Breast epithelium (tissue), 4 donors: ENCODE data around the gene COL6A6. TPM values are rescaled to one million over a fixed set of nuclear protein-coding genes. Genes with fewer than 3 reads are reported as not detected.
"Not testable (repeated sequence)": the region's sequence is repeated elsewhere in the genome, so short reads cannot be mapped to it uniquely, and the experiment has no call there.

Experiments used
- DNase-seq, 2 donors: peaks; one replicate each; pipeline ENCODE4 v3.0.0-alpha.2; 2019; ENCODE audit warnings: low spot score in 2 of 2
- H3K27ac ChIP-seq, 2 donors: fragments of 200-600 bp; sonication (generic) in 1 of 2; one replicate each; pipeline ENCODE4 v1.5.1; 2016 to 2019; ENCODE audit warnings: mild to moderate bottlenecking in 1 of 2
- H3K27me3 ChIP-seq, 2 donors: fragments of 200-600 bp; sonication (generic) in 1 of 2; one replicate each; pipeline versions ENCODE4 v1.5.1 to v1.6.0; 2017 to 2019; ENCODE audit warnings: control low read depth in 1 of 2, mild to moderate bottlenecking in 1 of 2
- H3K36me3 ChIP-seq: fragments of 200-600 bp; one replicate; pipeline ENCODE4 v1.5.1; 2019
- H3K4me1 ChIP-seq, 2 donors: fragments of 200-600 bp; sonication (generic); one replicate each; pipeline ENCODE4 v1.5.1; 2016 to 2019; ENCODE audit warnings: control low read depth in 1 of 2
- H3K4me3 ChIP-seq, 3 donors: fragments of 200-600 bp; sonication (generic); 1 replicate in 2 of 3; 2 replicates in 1 of 3; pipeline ENCODE4 v1.5.1; 2016 to 2019; ENCODE audit warnings: mild to moderate bottlenecking in 3 of 3, moderate library complexity in 2 of 3
- H3K9me3 ChIP-seq, 2 donors: fragments of 200-600 bp; sonication (generic) in 1 of 2; one replicate each; pipeline ENCODE4 v1.5.1; 2016 to 2019; ENCODE audit warnings: control low read depth in 1 of 2
- POLR2A ChIP-seq: fragments of 450-650 bp; IDR thresholded peaks from one replicate; pipeline ENCODE4 v1.6.1; 2016; ENCODE audit warnings: antibody characterized with exemption, mild to moderate bottlenecking, moderate library complexity
- POLR2AphosphoS5 ChIP-seq, 3 donors: sonication (generic); formaldehyde crosslinking; IDR thresholded peaks; one replicate each; pipeline ENCODE4 v1.6.1; 2017; ENCODE audit warnings: antibody characterized with exemption in 3 of 3
- intact Hi-C: fragments of 100-400 bp; cut with DNase I; formaldehyde crosslinking; loops from one replicate; pipeline ENCODE4 v1.15.1; 2023; ENCODE audit warnings: low total_unique reads
- total RNA-seq, 3 donors: library from RNA; depleted of rRNA; stranded (reverse); fragments of >200 nt; gene quantifications; one replicate each; pipeline ENCODE4 v1.1.0, GENCODE V29; 2016
- TF ChIP-seq, protein P1 (sequence below), 3 donors: fragments of 450-650 bp; IDR thresholded peaks; one replicate each; pipeline ENCODE4 v1.5.1; 2016 to 2017; ENCODE audit warnings: antibody characterized with exemption in 3 of 3, mild to moderate bottlenecking in 3 of 3, moderate library complexity in 3 of 3

Gene COL6A6
- total RNA-seq, 3 donors from 2014 or later = 0.32 to 1.6 (median 0.98) TPM

DNA sequence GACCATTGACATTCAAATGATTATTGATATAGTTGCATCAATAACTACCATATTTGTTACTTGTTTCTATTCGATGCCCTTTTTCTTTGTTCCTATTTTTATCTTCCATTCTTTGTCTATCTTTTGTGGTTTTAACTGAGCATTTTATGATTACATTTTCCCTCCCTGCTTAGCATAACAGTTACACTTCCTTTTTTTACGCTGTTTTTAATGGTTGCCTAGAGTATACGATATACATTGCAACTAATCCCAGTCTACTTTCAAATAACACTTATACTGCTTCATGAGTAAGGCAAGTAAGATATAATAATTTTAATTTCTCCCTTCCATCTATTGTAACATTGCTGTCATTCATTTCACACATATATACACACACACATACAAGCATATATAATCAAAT, 26.3 kb downstream of the COL6A6 start:
- no peaks in the 10 kb centered on the region for H3K4me1 ChIP-seq
- H3K36me3 ChIP-seq = no peaks in the 10 kb centered on the region
- DNase-seq = no peak
- H3K27me3 ChIP-seq = no peaks in the 10 kb centered on the region
- no peak overlapping the region for H3K27ac ChIP-seq
- no peaks in the 10 kb centered on the region for H3K9me3 ChIP-seq
- TF ChIP-seq POLR2A (no peak), POLR2AphosphoS5 (IDR thresholded peaks at IDR 0.05) (no peak)
- TF ChIP-seq, protein P1, sequence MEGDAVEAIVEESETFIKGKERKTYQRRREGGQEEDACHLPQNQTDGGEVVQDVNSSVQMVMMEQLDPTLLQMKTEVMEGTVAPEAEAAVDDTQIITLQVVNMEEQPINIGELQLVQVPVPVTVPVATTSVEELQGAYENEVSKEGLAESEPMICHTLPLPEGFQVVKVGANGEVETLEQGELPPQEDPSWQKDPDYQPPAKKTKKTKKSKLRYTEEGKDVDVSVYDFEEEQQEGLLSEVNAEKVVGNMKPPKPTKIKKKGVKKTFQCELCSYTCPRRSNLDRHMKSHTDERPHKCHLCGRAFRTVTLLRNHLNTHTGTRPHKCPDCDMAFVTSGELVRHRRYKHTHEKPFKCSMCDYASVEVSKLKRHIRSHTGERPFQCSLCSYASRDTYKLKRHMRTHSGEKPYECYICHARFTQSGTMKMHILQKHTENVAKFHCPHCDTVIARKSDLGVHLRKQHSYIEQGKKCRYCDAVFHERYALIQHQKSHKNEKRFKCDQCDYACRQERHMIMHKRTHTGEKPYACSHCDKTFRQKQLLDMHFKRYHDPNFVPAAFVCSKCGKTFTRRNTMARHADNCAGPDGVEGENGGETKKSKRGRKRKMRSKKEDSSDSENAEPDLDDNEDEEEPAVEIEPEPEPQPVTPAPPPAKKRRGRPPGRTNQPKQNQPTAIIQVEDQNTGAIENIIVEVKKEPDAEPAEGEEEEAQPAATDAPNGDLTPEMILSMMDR (IDR thresholded peaks at IDR 0.05) = no peak
- no peak overlapping the region for H3K4me3 ChIP-seq
- intact Hi-C loops = no loop called here

DNA sequence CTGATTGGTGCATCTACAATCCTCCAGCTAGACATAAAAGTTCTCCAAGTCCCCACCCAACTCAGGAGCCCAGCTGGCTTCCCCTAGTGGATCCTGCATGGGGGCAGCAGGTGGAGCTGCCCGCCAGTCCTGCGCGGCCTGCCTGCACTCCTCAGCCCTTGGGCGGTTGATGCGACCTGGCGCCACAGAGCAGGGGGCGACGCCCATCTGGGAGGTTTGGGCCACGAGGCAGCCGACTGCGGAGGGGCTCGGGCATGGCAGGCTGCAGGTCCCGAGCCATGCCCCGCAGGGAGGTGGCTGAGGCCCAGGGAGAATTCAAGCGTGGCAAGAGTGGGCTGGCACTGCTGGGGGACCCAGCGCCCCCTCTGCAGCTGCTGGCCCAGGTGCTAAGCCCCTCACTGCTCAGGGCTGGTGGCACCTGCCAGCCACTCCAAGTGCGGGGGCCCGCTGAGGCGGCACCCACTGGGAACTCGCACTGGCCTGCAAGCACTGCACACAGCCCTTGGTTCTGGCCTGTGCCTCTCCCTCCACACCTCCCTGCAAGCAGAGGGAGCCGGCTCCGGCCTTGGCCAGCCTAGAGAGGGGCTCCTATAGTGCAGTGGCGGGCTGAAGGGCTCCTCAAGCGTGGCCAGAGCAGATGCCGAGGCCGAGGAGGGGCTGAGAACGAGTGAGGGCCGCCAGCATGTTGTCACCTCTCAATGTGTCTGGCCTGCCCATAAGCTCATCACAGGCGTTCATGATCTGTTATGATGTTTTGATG, 30.1 kb downstream of the COL6A6 start:
- no peaks in the 10 kb centered on the region for H3K27me3 ChIP-seq
- no peaks in the 10 kb centered on the region for H3K4me1 ChIP-seq
- intact Hi-C loops = no loop called here
- no peak overlapping the region for H3K4me3 ChIP-seq
- TF ChIP-seq, protein P1 (IDR thresholded peaks at IDR 0.05) = no peak
- TF ChIP-seq POLR2A (no peak), POLR2AphosphoS5 (IDR thresholded peaks at IDR 0.05) (no peak)
- H3K27ac ChIP-seq = no peak overlapping the region
- H3K36me3 ChIP-seq = no peaks in the 10 kb centered on the region
- H3K9me3 ChIP-seq = peaks cover under 1 to 7% of the 10 kb centered on the region in 2 donors
- no peak for DNase-seq

DNA sequence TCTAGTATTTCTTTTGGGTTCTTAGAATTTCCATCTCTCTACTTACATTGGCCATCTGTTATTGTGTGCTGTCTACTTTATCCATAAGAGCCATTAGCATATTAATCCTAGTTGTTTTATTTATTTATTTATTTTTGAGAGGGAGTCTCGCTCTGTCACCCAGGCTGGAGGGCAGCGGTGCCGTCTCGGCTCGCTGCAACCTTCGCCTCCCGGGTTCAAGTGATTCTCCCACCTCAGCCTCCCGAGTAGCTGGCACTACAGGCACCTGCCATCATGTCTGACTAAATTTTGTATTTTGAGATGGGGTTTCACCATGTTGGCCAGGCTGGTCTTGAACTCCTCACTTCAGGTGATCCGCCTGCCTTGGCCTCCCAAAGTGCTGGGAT, 30.7 kb downstream of the COL6A6 start:
- H3K4me3 ChIP-seq, H3K27ac ChIP-seq, H3K36me3 ChIP-seq, H3K4me1 ChIP-seq, DNase-seq, H3K27me3 ChIP-seq, intact Hi-C loops: not testable (repeated sequence)
- peaks cover 7 to 12% of the 10 kb centered on the region in 2 donors for H3K9me3 ChIP-seq

DNA sequence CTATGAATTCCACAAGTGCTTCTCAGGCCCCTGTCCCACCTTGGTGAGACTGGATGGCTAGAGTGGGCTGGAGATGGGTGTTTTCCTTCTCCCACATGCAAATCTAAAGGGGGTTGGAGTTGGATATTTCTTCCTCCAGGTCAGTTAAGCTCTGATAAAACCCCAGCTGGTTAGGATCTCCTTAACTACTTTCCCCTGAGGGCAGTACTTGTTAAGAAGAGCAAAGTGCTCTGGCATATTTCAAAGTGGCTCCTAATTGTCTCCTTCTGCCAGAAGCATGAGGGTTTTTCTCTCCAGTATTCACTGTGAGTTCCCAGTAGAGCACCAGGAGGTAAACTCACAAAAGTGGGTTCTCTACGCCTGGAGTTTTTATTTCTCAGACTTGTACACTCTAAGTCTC, 31.4 kb downstream of the COL6A6 start:
- no peak for TF ChIP-seq POLR2A
- Histone ChIP-seq H3K27me3 (no peaks in the 10 kb centered on the region), H3K36me3 (no peaks in the 10 kb centered on the region), H3K4me3 (no peak overlapping the region), H3K9me3 (peaks cover 10 to 18% of the 10 kb centered on the region in 2 donors), H3K4me1 (no peaks in the 10 kb centered on the region), H3K27ac (no peak overlapping the region)
- DNase-seq = no peak
- intact Hi-C loops = no loop called here

DNA sequence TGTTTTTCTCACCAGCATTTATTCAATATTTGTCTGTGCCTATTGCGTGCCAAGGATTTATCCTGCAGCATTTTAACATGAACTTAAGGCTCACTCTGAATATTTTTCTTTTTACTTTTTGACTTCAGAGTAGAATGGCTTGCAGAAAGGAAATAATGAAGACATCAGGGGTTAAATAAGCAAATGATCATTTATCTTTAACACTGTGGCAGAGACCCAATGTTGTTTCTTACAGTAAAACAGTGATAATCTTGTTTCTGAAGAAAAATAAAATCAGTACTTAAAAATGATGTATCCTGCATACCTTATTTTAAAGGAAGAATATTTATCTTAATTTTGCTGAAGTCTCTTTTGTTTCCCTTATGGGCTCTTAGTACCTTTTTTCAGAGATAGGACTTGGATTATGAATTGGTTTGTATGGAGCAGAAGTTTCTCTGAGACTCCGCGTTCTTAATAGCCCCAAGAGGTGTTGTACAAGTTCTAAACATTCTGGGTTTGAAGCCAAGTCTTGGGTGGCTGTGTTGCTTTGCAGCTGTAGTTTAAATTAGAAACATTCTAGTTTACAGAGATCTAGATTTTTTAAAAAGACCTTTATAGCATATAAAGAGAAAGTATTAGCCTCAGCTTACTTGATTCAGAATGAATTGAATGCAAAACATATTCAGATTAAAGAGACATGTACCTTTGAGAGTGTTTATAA, 40.5 kb downstream of the COL6A6 start:
- H3K9me3 ChIP-seq = peaks cover 5 to 8% of the 10 kb centered on the region in 2 donors
- no peaks in the 10 kb centered on the region for H3K27me3 ChIP-seq
- intact Hi-C loops = no loop called here
- no peaks in the 10 kb centered on the region for H3K36me3 ChIP-seq
- H3K4me1 ChIP-seq = no peaks in the 10 kb centered on the region
- TF ChIP-seq, protein P1 (IDR thresholded peaks at IDR 0.05) = no peak
- TF ChIP-seq POLR2A (no peak), POLR2AphosphoS5 (IDR thresholded peaks at IDR 0.05) (no peak)
- no peak overlapping the region for H3K4me3 ChIP-seq
- no peak overlapping the region for H3K27ac ChIP-seq
- no peak for DNase-seq

DNA sequence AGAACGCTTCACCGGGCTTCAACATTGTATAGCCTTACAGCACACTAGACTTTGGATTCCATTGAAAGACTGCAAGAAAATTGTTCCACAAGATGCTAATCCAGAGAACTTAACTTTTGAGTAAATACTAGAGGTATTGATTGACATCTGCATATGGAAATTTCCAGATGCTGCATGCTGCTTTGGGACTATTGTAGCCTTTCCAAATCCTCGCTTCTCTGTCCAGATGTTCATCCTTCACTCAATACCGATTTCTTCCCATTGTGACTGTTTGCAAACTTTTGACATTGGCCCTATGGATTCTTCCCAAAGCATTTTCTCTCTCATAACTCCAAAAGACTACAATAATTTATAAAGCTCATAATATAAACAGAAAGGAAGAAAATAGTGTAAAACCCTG, 41.4 kb downstream of the COL6A6 start:
- TF ChIP-seq POLR2AphosphoS5 (IDR thresholded peaks at IDR 0.05) = no peak
- TF ChIP-seq, protein P1 (IDR thresholded peaks at IDR 0.05) = no peak
- TF ChIP-seq POLR2A = no peak
- Histone ChIP-seq H3K27ac (no peak overlapping the region), H3K4me1 (no peaks in the 10 kb centered on the region), H3K27me3 (no peaks in the 10 kb centered on the region), H3K4me3 (no peak overlapping the region), H3K36me3 (no peaks in the 10 kb centered on the region), H3K9me3 (no peaks in the 10 kb centered on the region)
- intact Hi-C loops = no loop called here
- no peak for DNase-seq
